ENCODE data around the gene PLEKHO2. TPM values are rescaled to one million over a fixed set of nuclear protein-coding genes. Genes with fewer than 3 reads are reported as not detected.

PLEKHO2 gene
- polyA plus RNA-seq, 1 of the 3 experiments (the other 2 are of a cell fraction) = 7.8 TPM

DNA sequence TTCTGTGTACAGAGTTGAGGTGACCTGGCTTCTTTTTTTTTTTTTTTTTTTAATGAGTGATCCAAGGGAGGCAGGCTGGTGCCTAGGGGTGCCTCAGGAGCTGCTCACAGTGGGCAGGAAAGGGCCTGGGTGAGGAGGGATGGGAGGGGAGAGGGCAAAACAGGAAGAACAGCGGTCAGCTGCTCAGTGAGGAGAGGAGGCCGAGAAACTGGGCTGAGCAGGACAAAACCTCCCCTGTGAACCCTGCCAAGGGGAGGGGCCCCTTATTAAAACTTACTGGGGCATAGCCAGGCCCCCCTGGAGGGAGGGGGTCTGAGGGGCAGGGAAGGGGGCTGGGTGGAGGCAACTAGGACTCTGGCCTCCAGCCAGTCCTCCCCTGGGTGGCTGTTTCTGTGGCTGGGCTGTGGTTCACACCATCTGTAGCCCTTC, 3.5 kb downstream of the PLEKHO2 start (continued):
- TF ChIP-seq, protein P1, sequence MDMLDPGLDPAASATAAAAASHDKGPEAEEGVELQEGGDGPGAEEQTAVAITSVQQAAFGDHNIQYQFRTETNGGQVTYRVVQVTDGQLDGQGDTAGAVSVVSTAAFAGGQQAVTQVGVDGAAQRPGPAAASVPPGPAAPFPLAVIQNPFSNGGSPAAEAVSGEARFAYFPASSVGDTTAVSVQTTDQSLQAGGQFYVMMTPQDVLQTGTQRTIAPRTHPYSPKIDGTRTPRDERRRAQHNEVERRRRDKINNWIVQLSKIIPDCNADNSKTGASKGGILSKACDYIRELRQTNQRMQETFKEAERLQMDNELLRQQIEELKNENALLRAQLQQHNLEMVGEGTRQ (IDR thresholded peaks at IDR 0.05; ENCODE audit: borderline replicate concordance, low read depth, low read length) = no peak
- no peak for TF ChIP-seq FOXM1 (IDR thresholded peaks at IDR 0.05; ENCODE audit: low read depth)
- no peak for TF ChIP-seq NFIC (IDR thresholded peaks at IDR 0.05; ENCODE audit: borderline replicate concordance)
- no peak for TF ChIP-seq JUND (IDR thresholded peaks at IDR 0.05)
- no peak for TF ChIP-seq POLR2AphosphoS5 (IDR thresholded peaks at IDR 0.05; ENCODE audit: low read depth, low read length)

DNA sequence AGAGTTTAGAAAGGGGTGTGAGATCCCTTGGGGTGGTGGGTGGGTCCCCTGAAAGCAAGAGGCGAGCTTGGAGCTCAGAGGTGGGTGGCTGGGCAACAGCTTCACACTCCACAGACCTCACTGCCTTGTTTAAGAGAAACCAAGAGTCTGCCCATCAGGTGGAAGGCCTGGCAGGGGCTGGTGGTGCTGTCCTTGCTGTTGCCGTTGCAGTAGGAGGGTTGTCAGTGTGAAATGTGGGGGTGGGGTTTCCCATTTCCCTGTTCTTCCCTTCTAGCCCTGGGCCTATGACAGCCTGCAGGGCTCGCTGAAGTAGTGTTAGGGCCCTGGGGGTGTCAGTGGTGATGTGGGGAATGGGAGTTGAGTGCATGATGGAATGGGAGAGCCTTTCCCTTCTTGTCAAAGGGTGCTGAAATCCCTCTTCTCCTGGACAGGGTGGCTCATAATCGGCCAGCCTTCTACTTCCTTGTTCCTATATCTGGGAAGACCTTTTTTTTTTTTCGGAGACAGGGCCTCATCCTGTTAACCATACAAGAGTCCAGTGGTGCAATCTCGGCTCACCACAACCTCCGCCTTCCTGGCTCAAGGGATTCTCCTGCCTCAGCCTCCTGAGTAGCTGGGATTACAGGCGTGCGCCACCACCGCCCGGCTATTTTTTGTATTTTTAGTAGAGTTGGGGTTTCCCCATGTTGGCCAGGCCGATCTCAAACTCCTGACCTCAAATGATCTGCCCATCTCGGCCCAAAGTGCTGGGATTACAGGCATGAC, 4.3 kb downstream of the PLEKHO2 start:
- DNase-seq = no peak
- no peak overlapping the region for H3K4me3 ChIP-seq (ENCODE audit: low read depth in 2 of 2, low read length in 1 of 2)
- peaks cover 32 to 39% of the 10 kb centered on the region in 2 experiments for H3K4me1 ChIP-seq (ENCODE audit: control insufficient read depth in 1 of 2, insufficient read depth in 2 of 2, low read depth in 1 of 2, low read length in 1 of 2)
- peak overlapping the region in 1 of 2 experiments; percentile 73; a peak in 2 of 4 replicates for H3K27ac ChIP-seq (ENCODE audit: low read depth in 2 of 2, low read length in 1 of 2)
- ChIA-PET POLR2A (no interaction called here), CTCF (no interaction called here)
- H3K36me3 ChIP-seq (replicated peaks in 1 of 2; ENCODE audit: control insufficient read depth in 1 of 2, insufficient read depth in 2 of 2, low read length in 1 of 2) = peaks cover 0 to 3% of the 10 kb centered on the region in 2 experiments
- no peak overlapping the region for H3K9ac ChIP-seq
- no peaks in the 10 kb centered on the region for H3K9me3 ChIP-seq
- peaks cover 5% of the 10 kb centered on the region for H3F3A ChIP-seq (replicated peaks; ENCODE audit: insufficient read depth)
- no peak overlapping the region for H2AFZ ChIP-seq (ENCODE audit: low read depth)
- 94% methylated on average over 13 of the region's 13 CpGs for WGBS (ENCODE audit: low lambda C conversion rate)
- peaks cover 69% of the 10 kb centered on the region for H3K79me2 ChIP-seq (ENCODE audit: insufficient read depth)
- H3K27me3 ChIP-seq (ENCODE audit: insufficient read depth) = no peaks in the 10 kb centered on the region
- no peaks in the 10 kb centered on the region for H3K9me2 ChIP-seq
- peaks cover 12% of the 10 kb centered on the region; the same call in 1 of the 2 replicates for H4K20me1 ChIP-seq (ENCODE audit: insufficient read depth)
- TF ChIP-seq CHD2 (IDR thresholded peaks at IDR 0.05; ENCODE audit: low read length, partially characterized antibody) (no peak), NFIC (IDR thresholded peaks at IDR 0.05; ENCODE audit: borderline replicate concordance) (no peak), YY1 (IDR thresholded peaks at IDR 0.05; ENCODE audit: low read depth) (no peak), FOSL2 (IDR thresholded peaks at IDR 0.05; ENCODE audit: borderline replicate concordance, low read depth) (no peak), SMC3 (IDR thresholded peaks at IDR 0.05; ENCODE audit: low read depth, low read length) (no peak), JUND (IDR thresholded peaks at IDR 0.05) (no peak), FOXM1 (IDR thresholded peaks at IDR 0.05; ENCODE audit: low read depth) (no peak), RXRA (IDR thresholded peaks at IDR 0.05; ENCODE audit: borderline replicate concordance, low read depth) (no peak), POLR2AphosphoS5 (IDR thresholded peaks at IDR 0.05; ENCODE audit: low read depth, low read length) (no peak), NRF1 (IDR thresholded peaks at IDR 0.05; ENCODE audit: low read depth, low read length) (no peak), EP300 (IDR thresholded peaks at IDR 0.05; ENCODE audit: borderline replicate concordance in 1 of 2, low read depth in 1 of 2, low read length in 1 of 2) (no peak)
- TF ChIP-seq, protein P2, sequence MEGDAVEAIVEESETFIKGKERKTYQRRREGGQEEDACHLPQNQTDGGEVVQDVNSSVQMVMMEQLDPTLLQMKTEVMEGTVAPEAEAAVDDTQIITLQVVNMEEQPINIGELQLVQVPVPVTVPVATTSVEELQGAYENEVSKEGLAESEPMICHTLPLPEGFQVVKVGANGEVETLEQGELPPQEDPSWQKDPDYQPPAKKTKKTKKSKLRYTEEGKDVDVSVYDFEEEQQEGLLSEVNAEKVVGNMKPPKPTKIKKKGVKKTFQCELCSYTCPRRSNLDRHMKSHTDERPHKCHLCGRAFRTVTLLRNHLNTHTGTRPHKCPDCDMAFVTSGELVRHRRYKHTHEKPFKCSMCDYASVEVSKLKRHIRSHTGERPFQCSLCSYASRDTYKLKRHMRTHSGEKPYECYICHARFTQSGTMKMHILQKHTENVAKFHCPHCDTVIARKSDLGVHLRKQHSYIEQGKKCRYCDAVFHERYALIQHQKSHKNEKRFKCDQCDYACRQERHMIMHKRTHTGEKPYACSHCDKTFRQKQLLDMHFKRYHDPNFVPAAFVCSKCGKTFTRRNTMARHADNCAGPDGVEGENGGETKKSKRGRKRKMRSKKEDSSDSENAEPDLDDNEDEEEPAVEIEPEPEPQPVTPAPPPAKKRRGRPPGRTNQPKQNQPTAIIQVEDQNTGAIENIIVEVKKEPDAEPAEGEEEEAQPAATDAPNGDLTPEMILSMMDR (IDR thresholded peaks at IDR 0.05) = no peak
- TF ChIP-seq, protein P3, sequence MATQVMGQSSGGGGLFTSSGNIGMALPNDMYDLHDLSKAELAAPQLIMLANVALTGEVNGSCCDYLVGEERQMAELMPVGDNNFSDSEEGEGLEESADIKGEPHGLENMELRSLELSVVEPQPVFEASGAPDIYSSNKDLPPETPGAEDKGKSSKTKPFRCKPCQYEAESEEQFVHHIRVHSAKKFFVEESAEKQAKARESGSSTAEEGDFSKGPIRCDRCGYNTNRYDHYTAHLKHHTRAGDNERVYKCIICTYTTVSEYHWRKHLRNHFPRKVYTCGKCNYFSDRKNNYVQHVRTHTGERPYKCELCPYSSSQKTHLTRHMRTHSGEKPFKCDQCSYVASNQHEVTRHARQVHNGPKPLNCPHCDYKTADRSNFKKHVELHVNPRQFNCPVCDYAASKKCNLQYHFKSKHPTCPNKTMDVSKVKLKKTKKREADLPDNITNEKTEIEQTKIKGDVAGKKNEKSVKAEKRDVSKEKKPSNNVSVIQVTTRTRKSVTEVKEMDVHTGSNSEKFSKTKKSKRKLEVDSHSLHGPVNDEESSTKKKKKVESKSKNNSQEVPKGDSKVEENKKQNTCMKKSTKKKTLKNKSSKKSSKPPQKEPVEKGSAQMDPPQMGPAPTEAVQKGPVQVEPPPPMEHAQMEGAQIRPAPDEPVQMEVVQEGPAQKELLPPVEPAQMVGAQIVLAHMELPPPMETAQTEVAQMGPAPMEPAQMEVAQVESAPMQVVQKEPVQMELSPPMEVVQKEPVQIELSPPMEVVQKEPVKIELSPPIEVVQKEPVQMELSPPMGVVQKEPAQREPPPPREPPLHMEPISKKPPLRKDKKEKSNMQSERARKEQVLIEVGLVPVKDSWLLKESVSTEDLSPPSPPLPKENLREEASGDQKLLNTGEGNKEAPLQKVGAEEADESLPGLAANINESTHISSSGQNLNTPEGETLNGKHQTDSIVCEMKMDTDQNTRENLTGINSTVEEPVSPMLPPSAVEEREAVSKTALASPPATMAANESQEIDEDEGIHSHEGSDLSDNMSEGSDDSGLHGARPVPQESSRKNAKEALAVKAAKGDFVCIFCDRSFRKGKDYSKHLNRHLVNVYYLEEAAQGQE (IDR thresholded peaks at IDR 0.05; ENCODE audit: low read depth, low read length) = no peak
- TF ChIP-seq, protein P4, sequence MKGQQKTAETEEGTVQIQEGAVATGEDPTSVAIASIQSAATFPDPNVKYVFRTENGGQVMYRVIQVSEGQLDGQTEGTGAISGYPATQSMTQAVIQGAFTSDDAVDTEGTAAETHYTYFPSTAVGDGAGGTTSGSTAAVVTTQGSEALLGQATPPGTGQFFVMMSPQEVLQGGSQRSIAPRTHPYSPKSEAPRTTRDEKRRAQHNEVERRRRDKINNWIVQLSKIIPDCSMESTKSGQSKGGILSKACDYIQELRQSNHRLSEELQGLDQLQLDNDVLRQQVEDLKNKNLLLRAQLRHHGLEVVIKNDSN (IDR thresholded peaks at IDR 0.05; ENCODE audit: borderline replicate concordance, low read depth) = no peak
- TF ChIP-seq, protein P5, sequence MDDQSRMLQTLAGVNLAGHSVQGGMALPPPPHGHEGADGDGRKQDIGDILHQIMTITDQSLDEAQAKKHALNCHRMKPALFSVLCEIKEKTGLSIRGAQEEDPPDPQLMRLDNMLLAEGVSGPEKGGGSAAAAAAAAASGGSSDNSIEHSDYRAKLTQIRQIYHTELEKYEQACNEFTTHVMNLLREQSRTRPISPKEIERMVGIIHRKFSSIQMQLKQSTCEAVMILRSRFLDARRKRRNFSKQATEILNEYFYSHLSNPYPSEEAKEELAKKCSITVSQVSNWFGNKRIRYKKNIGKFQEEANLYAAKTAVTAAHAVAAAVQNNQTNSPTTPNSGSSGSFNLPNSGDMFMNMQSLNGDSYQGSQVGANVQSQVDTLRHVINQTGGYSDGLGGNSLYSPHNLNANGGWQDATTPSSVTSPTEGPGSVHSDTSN (IDR thresholded peaks at IDR 0.05) = no peak
- TF ChIP-seq, protein P6, sequence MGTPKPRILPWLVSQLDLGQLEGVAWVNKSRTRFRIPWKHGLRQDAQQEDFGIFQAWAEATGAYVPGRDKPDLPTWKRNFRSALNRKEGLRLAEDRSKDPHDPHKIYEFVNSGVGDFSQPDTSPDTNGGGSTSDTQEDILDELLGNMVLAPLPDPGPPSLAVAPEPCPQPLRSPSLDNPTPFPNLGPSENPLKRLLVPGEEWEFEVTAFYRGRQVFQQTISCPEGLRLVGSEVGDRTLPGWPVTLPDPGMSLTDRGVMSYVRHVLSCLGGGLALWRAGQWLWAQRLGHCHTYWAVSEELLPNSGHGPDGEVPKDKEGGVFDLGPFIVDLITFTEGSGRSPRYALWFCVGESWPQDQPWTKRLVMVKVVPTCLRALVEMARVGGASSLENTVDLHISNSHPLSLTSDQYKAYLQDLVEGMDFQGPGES (IDR thresholded peaks at IDR 0.05; ENCODE audit: low read depth, low read length) = no peak
- TF ChIP-seq, protein P7, sequence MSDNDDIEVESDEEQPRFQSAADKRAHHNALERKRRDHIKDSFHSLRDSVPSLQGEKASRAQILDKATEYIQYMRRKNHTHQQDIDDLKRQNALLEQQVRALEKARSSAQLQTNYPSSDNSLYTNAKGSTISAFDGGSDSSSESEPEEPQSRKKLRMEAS (IDR thresholded peaks at IDR 0.05; ENCODE audit: low read depth) = no peak
- no peak overlapping the region for H3K4me2 ChIP-seq
